K562 (cell line): ENCODE results near the gene LGR6. TPM values are rescaled to one million over a fixed set of nuclear protein-coding genes. Genes with fewer than 3 reads are reported as not detected.

ENCODE experiments used
- ATF4 ChIP-seq: fragments of 450-650 bp; formaldehyde crosslinking; IDR thresholded peaks from 2 replicates; pipeline ENCODE4 v1.4.0; 2022; ENCODE audit warnings: mild to moderate bottlenecking, moderate library complexity
- ETV1 ChIP-seq: fragments of 450-650 bp; conservative IDR thresholded peaks from 2 replicates; pipeline ENCODE4 v1.6.1; 2016; ENCODE audit warnings: missing genetic modification characterization, control low read depth, low read depth, missing compliant biosample characterization
- HDAC2 ChIP-seq: fragments of 450-650 bp; IDR thresholded peaks from 2 replicates; pipeline ENCODE4 v1.6.1; 2016; ENCODE audit warnings: mild to moderate bottlenecking
- JUNB ChIP-seq: fragments of 450-650 bp; formaldehyde crosslinking; conservative IDR thresholded peaks from 2 replicates; pipeline ENCODE4 v1.4.0; 2020; ENCODE audit warnings: mild to moderate bottlenecking
- KDM1A ChIP-seq, 2 experiments: fragments of 450-650 bp; IDR thresholded peaks; 2 replicates each; pipeline ENCODE4 v1.6.1; 2016; ENCODE audit warnings: mild to moderate bottlenecking in 2 of 2
- OTX1 ChIP-seq: fragments of 450-650 bp; formaldehyde crosslinking; IDR thresholded peaks from 2 replicates; pipeline ENCODE4 v1.4.0; 2022; ENCODE audit warnings: mild to moderate bottlenecking
- RCOR1 ChIP-seq, 2 experiments: IDR thresholded peaks; 2 replicates each; pipeline ENCODE4 v1.6.1; 2012; ENCODE audit warnings: low read depth in 2 of 2, low read length in 2 of 2, borderline replicate concordance in 1 of 2, improper control_type of control experiment in 1 of 2
- RREB1 ChIP-seq: fragments of 250-450 bp; sonication (Bioruptor Pico); IDR thresholded peaks from 2 replicates; pipeline ENCODE4 v1.4.0; 2020
- SRF ChIP-seq, 2 experiments: fragments of 250-450, 450-650 bp in 1 of 2; sonication (Bioruptor Pico) in 1 of 2; sonication (generic) in 1 of 2; formaldehyde crosslinking; IDR thresholded peaks; 2 replicates each; pipeline versions ENCODE4 v1.5.0 to v1.5.1; 2020 to 2022; ENCODE audit warnings: mild to moderate bottlenecking in 1 of 2, missing genetic modification reagents in 1 of 2
- TFAM ChIP-seq: fragments of 250-450 bp; sonication (Bioruptor Pico); conservative IDR thresholded peaks from 2 replicates; pipeline ENCODE4 v1.5.0; 2021; ENCODE audit warnings: mild to moderate bottlenecking, moderate library complexity
- ZBTB43 ChIP-seq: sonication (generic); formaldehyde crosslinking; IDR thresholded peaks from 2 replicates; pipeline ENCODE4 v1.8.0; 2023; ENCODE audit warnings: mild to moderate bottlenecking, missing genetic modification reagents
- ZNF212 ChIP-seq: fragments of 450-650 bp; formaldehyde crosslinking; IDR thresholded peaks from 2 replicates; pipeline ENCODE4 v1.4.0; 2020; ENCODE audit warnings: mild to moderate bottlenecking
- ZNF354B ChIP-seq: fragments of 250-450 bp; sonication (Bioruptor Pico); IDR thresholded peaks from 2 replicates; pipeline ENCODE4 v1.4.0; 2020
- polyA plus RNA-seq, 8 experiments: library from polyadenylated mRNA; depleted of rRNA in 4 of 8; stranded (reverse) in 5 of 8; unstranded in 3 of 8; fragments of >200 nt; fragmentation: Nextera tagmentation in 2 of 8; fragmentation: Illumina TruSeq in 1 of 8; extraction: Ambion mirVana in 2 of 8; extraction: Trizol in 1 of 8; gene quantifications; 2 replicates each; pipeline versions ENCODE4 v1.2.1 to v1.2.3, GENCODE V29; 2011 to 2014; ENCODE audit warnings: inconsistent platforms in 1 of 8, missing spikeins in 1 of 8
- total RNA-seq, 7 experiments: library from RNA; depleted of rRNA in 6 of 7; stranded (reverse); fragments of >200 nt in 6 of 7; fragmentation: Illumina TruSeq in 2 of 7; extraction: Trizol in 2 of 7; gene quantifications; 2 replicates each; pipeline versions ENCODE4 v1.2.1 to v1.2.3, GENCODE V29; 2011 to 2021; ENCODE audit warnings: low replicate concordance in 1 of 7
- TF ChIP-seq, protein P1 (sequence below): fragments of 450-650 bp; IDR thresholded peaks from 2 replicates; pipeline ENCODE4 v1.6.1; 2017; ENCODE audit warnings: antibody characterized with exemption
- TF ChIP-seq, protein P2 (sequence below): fragments of 450-650 bp; IDR thresholded peaks from 2 replicates; pipeline ENCODE4 v1.7.0; 2016; ENCODE audit warnings: borderline replicate concordance

The LGR6 gene
- total and polyA plus RNA-seq, 9 of the 15 experiments (the other 6 are each of a cell fraction or from before 2014, with no cell fraction given) = 0.01 to 0.54 (median 0.17) TPM; not detected in 1

DNA sequence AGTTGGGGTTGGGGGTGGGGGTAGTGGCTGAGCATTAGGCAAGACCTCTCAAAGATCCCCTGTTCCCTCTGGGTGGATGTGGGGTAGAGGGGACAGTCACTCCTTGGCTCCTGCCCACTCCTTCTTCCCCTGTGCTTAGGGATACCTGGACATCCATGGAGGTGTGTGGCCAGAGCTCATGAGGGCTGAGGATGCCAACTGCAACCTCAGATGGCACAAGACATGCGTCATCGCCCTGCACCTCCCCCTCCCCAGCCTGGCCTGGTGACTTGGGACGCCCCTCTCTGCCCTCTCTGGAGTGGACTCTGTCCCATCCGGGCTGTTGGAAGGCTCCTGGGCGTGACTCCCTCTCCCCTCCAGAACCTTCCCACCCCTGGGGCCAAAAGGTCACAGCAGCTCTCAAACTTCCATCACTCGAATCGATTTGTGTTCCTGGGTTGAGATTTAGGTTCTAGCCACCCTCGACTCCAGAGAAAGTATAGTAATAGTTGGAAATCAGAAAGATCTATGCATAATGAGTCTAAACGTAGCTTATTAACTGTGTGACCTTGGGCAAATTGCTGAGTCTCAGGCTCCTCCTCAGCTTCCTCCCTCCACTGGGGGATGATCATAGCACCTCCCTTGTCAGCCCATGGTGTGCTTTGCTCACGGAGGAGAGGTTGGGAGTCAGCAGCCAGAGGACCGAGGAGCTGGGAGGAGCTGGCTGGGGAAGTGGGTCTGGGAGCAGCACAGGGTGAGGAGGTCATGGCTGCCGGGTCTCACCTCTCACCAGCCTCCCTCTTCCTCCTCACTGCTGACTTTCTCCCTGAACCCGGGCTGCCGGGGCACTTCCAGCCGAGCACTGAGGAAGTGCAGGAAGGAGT, 30.9 kb upstream of the LGR6 start (continued):
- TF ChIP-seq SRF (CRISPR knock-in tag; IDR thresholded peaks at IDR 0.05) = peak in 1 of 2 experiments; percentile 73; a peak in 1 of 4 replicates
- TF ChIP-seq TFAM (CRISPR knock-in tag) = no peak
- no peak for TF ChIP-seq ZNF212 (CRISPR knock-in tag)
- peak in 1 of 2 experiments; percentile 75; a peak in 2 of 4 replicates for TF ChIP-seq RCOR1 (IDR thresholded peaks at IDR 0.05; ENCODE audit: borderline replicate concordance in 1 of 2, low read depth in 2 of 2, low read length in 2 of 2)
- TF ChIP-seq ZBTB43 (CRISPR knock-in tag) = no peak
- peak; percentile 56; the same call in 1 of the 2 replicates for TF ChIP-seq RREB1 (CRISPR knock-in tag)
- TF ChIP-seq ETV1 (tag) = peak; percentile 20
- no peak for TF ChIP-seq JUNB (CRISPR knock-in tag)
- peak; percentile 12; the same call in 1 of the 2 replicates for TF ChIP-seq ATF4 (CRISPR knock-in tag)
- 0 out of 2 replicates have a peak, but pooled peaks have one; percentile 16 for TF ChIP-seq OTX1
- TF ChIP-seq ZNF354B = no peak
- TF ChIP-seq, protein P1, sequence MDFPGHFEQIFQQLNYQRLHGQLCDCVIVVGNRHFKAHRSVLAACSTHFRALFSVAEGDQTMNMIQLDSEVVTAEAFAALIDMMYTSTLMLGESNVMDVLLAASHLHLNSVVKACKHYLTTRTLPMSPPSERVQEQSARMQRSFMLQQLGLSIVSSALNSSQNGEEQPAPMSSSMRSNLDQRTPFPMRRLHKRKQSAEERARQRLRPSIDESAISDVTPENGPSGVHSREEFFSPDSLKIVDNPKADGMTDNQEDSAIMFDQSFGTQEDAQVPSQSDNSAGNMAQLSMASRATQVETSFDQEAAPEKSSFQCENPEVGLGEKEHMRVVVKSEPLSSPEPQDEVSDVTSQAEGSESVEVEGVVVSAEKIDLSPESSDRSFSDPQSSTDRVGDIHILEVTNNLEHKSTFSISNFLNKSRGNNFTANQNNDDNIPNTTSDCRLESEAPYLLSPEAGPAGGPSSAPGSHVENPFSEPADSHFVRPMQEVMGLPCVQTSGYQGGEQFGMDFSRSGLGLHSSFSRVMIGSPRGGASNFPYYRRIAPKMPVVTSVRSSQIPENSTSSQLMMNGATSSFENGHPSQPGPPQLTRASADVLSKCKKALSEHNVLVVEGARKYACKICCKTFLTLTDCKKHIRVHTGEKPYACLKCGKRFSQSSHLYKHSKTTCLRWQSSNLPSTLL = no peak
- TF ChIP-seq KDM1A (IDR thresholded peaks at IDR 0.05) = peak in 1 of 2 experiments; percentile 52; a peak in 2 of 4 replicates
- TF ChIP-seq, protein P2, sequence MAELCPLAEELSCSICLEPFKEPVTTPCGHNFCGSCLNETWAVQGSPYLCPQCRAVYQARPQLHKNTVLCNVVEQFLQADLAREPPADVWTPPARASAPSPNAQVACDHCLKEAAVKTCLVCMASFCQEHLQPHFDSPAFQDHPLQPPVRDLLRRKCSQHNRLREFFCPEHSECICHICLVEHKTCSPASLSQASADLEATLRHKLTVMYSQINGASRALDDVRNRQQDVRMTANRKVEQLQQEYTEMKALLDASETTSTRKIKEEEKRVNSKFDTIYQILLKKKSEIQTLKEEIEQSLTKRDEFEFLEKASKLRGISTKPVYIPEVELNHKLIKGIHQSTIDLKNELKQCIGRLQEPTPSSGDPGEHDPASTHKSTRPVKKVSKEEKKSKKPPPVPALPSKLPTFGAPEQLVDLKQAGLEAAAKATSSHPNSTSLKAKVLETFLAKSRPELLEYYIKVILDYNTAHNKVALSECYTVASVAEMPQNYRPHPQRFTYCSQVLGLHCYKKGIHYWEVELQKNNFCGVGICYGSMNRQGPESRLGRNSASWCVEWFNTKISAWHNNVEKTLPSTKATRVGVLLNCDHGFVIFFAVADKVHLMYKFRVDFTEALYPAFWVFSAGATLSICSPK = no peak
- peak; percentile 54; the same call in 1 of the 2 replicates for TF ChIP-seq HDAC2
